CD4-positive, alpha-beta T cell treated with Interleukin-12 subunit alpha and Interleukin-12 subunit beta, for 1 hour (primary cell): Measurements from ENCODE around the gene PIK3R1.

Experiments
- DNase-seq: peaks from one replicate; pipeline ENCODE4 v3.0.0-alpha.2; 2020

The PIK3R1 gene

GRCh38 chr5:68252673-68253623 is 37.4 kb downstream of the PIK3R1 start:
- DNase-seq = peak; percentile 57

DNA sequence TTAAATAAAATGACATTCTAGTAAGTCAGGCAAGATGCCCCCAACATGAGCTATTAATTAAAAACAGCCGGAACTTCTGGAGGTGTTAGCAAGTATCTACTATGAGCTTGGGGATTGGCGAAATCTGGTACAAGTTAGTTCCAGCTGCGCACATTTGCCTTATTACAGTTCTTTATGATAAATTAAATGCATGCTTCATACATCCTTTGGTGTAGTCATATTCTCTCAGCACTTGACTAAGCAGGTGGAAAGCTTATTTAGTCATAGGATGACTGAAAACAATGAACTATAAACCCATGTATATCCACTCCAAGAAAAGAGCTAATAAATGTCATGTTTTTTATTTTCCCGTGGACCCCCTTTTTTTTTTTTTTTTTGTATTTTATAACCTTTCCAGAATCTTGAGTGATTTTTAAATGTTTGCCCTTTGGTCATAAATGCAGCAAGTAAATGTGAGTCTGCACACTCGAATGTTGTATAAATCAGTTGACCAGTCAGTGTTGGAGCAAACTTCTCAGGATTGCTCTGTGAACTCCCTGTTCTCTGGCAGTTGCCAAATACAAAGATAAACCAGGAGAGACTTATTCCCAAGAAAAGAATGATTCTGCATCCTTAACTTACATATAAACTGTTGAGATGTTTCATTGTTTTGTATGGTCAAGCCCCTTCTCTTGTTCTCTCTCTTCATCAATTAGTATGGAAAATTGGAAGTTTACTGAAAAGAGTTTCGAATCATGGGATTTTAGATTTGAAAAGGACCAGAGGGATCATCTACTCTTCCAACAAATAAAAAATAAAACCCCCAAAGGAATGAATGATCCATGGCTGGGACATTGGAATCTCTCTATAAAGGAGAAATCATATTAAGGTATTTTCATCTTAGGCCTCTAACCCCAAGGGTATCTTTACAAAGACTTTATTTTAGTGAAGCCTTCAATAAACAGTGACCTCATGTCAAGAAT is 38.3 kb downstream of the PIK3R1 start:
- DNase-seq = no peak

GRCh38 chr5:68254810-68255209 is 39.3 kb downstream of the PIK3R1 start:
- no peak for DNase-seq

DNA sequence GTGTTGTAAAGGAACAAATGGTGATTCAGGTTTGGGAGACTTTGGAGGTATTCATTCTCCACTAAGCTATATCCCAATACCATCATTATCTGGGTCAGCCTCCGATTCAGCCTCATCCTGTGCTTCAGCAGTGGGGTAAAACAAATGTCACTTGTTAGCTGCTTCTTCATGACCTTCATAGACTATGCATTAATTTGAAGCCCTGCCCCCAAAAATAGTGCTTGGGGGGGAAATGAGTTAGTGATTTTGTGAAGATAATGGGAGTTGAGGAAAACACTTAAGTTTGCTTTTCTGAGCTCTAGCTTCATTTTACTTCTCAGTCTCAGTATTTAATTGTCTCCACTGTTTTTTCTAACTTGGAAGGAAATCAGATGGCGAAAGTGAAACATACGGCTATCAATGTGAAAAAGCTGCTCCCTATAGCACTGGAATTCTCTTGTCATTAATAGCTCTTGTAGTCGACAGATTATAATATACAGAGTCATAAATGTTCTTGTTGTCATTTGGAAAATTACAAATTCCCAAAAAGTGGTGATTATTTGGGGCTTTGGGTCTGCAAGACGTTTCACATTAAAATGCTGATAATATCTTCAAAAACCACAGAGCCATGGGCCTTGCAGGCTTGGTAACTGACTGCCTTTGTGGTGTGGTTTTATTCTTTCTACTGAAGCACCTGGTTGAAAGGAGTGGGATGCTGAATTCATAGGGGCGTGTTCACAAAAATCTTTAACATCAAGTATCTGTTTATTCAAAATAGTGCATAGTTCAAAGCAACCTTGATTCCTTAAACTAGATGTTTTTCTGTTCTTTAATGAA is 40.0 kb downstream of the PIK3R1 start:
- peak; percentile 71 for DNase-seq

DNA sequence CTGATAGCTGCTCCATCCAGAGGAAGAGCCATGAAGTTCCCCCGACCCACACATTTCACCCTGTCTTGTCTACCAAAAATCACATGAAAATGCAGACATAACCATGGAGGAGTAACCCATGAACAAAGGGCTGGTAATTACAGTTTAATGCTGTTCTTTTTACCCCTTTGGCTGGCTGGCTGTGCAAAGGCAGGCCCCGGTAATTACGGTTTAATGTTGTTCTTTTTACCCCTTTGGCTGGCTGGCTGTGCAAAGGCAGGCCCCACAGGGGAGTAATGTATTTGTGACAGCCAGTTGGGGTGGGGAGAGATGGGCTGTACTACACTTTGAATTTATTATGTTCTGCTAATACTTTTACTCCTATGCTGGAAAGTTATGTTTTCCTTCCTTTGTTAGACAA is 41.7 kb downstream of the PIK3R1 start:
- DNase-seq = no peak

- DNase-seq = no peak
Measured at GRCh38 chr5:68258531-68258930, 43.0 kb downstream of the PIK3R1 start.

- DNase-seq = no peak
Measured at GRCh38 chr5:68259700-68260099, 44.1 kb downstream of the PIK3R1 start.

DNA sequence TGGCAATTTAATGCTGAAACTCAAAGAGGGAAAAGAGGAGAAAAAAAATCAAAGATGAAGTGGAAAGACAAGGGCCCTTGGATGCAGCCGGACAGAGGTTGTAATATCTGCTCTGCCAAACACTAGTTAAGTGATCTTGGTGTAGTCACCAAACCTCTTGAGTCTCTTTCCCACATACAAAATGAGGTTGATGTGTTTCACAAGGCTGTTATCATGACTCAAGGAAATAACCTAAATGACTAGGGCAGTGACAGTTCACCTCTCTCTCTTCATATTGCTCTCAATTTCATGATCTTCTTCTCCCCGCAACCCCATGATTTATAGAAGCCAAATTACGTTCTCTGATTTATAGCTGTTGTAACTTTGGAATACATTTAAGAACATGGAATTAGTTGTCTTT is 44.9 kb downstream of the PIK3R1 start:
- no peak for DNase-seq

DNA sequence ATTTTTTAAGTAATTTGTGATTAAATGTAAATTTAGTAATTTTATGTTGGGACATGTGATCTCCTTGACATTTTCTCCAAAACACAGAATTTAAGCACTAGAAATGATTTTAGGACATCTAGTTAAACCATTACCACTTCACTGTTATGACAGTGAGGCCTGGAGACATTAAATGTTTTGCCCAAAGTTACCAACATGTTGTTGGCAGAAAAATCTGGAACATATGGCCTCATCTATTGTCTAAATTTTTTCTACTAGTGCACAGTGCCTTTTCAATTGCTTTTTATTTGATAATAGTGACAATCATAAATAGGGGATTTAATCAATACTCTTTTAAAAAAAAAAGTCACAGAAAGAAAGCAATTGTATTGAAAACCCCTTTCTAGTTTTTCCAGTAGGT is 45.6 kb downstream of the PIK3R1 start:
- no peak for DNase-seq

DNA sequence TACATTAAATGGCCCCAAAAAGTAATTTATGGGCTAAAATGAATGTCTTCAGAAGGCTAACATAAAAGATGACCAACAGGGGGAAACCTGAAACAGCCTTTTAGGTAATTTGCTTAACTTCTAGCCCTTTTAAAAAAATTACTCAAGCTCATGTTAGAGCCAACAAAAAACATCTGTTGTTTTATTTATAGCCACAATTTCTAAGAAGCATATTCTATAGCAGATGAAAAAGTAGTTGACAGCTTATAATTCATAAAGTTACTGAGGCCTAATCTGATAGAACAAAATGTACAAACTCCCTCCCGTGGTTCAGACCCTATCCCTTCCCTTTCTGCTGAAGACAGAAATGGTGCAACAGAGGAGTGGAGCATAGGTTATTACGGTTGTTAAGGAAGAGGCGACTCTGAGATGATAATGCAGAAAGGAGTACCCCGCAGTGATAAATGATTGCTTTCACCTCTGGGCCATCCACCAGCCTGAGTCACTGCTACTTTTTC is 46.1 kb downstream of the PIK3R1 start:
- DNase-seq = no peak

DNA sequence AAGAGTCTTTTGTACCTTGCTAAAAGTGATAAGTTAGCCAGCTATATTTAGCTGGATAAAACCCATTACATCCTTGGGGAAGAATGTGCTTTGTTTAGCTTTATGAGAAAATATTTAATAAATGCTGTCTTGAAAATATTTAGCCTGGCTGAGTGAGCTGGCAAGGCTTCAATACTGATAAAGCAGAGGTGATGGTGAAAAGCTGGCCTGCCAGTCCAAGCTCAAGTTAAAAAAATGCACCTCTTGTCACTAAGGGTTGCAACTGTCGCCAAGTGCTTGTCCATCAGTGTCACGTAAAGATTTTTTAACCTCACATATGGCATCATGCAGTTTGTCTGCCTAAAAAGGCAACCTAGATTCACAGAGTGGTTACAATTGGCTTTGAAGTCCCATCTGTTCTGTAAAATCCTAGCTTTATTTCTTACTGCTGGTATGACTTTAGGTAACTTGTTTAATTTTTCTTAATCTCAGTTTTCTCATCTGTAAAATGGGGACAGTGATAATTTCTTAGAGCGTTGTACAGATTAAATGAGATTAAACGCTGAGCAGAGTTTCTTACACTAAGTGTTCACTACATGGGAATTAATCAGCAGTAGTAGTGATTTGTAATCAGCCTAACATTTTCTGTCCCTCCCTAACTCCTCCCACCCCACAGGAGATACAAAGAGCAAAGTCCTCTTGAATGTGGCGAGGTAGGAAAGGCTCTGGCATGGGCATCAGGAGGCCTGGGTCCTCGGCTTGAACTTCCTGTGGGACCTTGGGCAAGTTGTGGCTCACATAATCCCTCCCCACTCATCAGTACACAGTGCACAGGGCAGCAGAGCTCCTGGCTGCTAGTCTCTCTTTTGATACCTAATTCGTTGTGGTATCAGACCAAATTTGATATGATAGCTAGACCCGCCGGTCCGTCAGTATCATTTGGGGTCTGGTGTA is 48.7 kb downstream of the PIK3R1 start:
- DNase-seq = no peak

DNA sequence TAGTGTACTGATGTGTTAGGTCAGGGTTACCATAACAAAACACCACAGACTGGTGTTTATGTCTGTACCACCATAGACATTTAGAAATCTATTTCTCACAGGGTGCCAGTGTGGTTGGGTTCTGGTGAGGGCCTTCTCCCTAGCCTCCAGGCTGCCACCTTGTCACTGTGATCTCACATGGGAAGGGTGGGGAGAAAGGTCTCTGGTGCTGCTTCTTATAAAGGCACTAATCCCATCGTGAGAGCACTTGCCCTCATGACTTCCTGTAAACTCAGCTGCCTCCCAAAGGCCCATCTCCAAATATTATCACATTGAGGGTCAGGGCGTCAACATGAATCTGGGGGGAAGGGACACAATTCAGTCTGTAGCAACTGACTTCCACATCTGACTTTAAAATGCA is 49.8 kb downstream of the PIK3R1 start:
- DNase-seq = peak; percentile 47

DNA sequence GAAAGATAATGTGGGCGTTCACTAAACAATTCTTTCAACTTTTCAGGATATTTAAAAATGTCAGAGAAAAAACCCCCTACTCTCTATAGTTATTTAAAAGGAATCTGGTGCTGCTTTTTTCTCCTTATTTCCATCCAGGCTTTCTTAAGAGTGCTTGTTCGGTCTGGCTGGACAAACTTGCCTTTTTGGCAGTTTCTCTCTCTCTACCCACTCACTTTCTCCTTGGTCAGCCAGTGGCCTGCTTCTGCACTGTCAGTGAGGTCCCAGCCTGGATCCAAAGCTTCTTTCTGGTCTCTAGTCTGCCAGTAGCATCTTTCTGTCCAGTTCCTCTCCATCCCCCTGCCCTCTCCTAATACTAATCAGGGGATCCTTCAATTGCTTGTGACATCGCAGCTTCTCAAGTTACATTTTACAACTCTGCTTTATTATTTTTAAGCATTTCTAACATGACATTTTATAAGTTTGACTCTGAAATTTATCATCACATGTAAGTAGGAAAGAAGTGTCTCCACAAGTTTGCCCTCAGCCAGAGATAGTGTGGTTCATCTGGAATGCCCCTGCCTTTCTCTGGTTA is 50.4 kb downstream of the PIK3R1 start:
- DNase-seq = no peak

GRCh38 chr5:68266457-68266856 is 50.9 kb downstream of the PIK3R1 start:
- no peak for DNase-seq

GRCh38 chr5:68267066-68267465 is 51.5 kb downstream of the PIK3R1 start:
- DNase-seq = no peak

- no peak for DNase-seq
Measured at GRCh38 chr5:68268101-68268851, 52.7 kb downstream of the PIK3R1 start.

GRCh38 chr5:68268852-68269130 is 53.2 kb downstream of the PIK3R1 start:
- no peak for DNase-seq

- DNase-seq = no peak
Measured at GRCh38 chr5:68269820-68270219, 54.3 kb downstream of the PIK3R1 start.

DNA sequence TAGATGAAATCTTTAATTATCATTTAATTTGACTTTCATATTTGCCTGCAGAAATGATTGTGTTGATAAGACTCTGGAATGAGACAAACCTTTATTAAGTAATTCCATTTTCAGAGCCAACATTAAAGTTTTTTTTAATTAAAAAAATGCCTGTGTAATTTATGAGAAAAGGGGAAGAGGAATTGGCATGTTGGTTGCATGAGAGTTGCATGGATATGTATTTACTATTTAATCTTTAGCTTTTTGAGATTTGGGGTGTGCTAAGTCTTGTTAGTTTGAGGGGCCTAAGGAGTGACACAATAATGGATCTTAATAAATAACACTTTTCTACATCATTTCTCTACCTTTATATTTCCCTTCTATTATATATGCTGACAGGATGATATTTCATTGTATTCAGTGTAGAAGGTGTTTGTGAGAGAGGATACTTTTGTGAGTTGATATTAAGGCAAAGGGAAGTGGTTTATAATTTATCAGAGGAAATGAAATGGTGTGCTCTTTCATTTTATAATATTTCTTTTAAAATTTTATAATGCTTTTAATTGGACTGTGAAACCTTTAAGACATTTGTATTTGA is 54.9 kb downstream of the PIK3R1 start:
- no peak for DNase-seq

GRCh38 chr5:68271124-68271523 is 55.6 kb downstream of the PIK3R1 start:
- DNase-seq = no peak
